ENCODE data around the gene PEAR1.

DNA sequence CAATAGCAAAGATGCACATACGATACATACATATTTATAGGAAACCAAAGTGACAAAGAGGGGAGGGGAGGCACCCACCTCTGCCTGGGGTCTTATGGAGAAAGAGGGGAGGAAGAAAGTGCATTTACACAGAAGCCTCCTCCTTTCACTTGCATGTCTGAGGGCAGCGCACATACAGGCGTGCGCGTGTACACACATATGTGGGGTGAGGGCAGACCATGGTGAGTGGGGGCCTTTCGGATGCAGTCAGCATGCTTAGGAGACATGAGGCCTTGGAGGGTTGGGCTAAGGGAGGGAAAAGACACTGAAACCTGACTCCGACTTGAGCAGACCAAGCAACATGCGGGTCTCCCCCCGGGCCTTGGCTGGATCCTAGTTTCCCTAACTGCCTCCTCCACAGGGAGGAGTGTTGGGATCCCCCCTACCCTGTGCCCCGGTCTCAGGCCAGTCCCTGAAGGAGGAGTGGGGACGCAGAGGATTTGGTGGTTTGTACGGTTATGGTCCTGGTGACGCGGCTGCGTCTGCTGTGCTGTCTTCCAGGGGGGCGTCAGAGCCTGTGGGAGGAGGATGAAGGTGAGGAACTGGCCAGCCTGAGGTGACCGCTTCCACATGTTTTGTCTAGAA is 42.1 kb downstream of the PEAR1 start:
- TF ChIP-seq, protein P1, sequence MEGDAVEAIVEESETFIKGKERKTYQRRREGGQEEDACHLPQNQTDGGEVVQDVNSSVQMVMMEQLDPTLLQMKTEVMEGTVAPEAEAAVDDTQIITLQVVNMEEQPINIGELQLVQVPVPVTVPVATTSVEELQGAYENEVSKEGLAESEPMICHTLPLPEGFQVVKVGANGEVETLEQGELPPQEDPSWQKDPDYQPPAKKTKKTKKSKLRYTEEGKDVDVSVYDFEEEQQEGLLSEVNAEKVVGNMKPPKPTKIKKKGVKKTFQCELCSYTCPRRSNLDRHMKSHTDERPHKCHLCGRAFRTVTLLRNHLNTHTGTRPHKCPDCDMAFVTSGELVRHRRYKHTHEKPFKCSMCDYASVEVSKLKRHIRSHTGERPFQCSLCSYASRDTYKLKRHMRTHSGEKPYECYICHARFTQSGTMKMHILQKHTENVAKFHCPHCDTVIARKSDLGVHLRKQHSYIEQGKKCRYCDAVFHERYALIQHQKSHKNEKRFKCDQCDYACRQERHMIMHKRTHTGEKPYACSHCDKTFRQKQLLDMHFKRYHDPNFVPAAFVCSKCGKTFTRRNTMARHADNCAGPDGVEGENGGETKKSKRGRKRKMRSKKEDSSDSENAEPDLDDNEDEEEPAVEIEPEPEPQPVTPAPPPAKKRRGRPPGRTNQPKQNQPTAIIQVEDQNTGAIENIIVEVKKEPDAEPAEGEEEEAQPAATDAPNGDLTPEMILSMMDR (IDR thresholded peaks at IDR 0.05 in 4 of 5, conservative IDR thresholded peaks at IDR 0.05 in 1 of 5), result no peak
- TF ChIP-seq POLR2A (IDR thresholded peaks at IDR 0.05), result no peak
